ENCODE results near the gene PGAP6. TPM values are rescaled to one million over a fixed set of nuclear protein-coding genes. Genes with fewer than 3 reads are reported as not detected.

The PGAP6 gene
- total and polyA plus RNA-seq, 2 of the 4 experiments (the other 2 are of a cell fraction): 49.1 to 124 TPM

- Histone ChIP-seq H3K9me1 (ENCODE audit: insufficient read depth, low read length) (0 out of 2 replicates have a peak, but pooled peaks cover 4% of the 10 kb centered on the region), H3K79me1 (ENCODE audit: low read depth in 1 of 2, low read length in 2 of 2) (peaks cover 4 to 15% of the 10 kb centered on the region in 2 experiments), H2AK9ac (replicated peaks; ENCODE audit: low read depth, low read length, poor library complexity) (no peak overlapping the region), H3K4me2 (ENCODE audit: low read depth, low read length) (no peak overlapping the region), H4K91ac (ENCODE audit: insufficient read depth, low read depth, low read length) (no peak overlapping the region), H3K9me3 (ENCODE audit: control insufficient read depth, insufficient read depth, low read length) (no peaks in the 10 kb centered on the region), H4K8ac (ENCODE audit: low read depth in 2 of 2, low read length in 2 of 2) (no peak overlapping the region), H3K27ac (ENCODE audit: insufficient read depth, low read length) (no peak overlapping the region), H4K20me1 (ENCODE audit: insufficient read depth, low read length) (peaks cover 3% of the 10 kb centered on the region; the same call in 1 of the 2 replicates), H3K4me3 (ENCODE audit: insufficient read depth, low read depth, low read length) (no peak overlapping the region), H2AFZ (replicated peaks; ENCODE audit: low read length, poor library complexity) (no peak overlapping the region), H3K4me1 (ENCODE audit: control insufficient read depth, insufficient read depth, low read length) (peaks cover 4% of the 10 kb centered on the region), H2AK5ac (ENCODE audit: low read depth, low read length) (no peak overlapping the region), H2BK5ac (ENCODE audit: low read depth, low read length, poor library complexity, severe bottlenecking) (no peak overlapping the region), H4K5ac (ENCODE audit: low read depth, low read length) (no peak overlapping the region), H3K36me3 (ENCODE audit: control insufficient read depth, insufficient read depth, low read length) (peaks cover 5% of the 10 kb centered on the region), H3K9ac (ENCODE audit: low read depth, low read length) (no peak overlapping the region), H3K56ac (ENCODE audit: extremely low read depth, insufficient read depth, low read length) (no peak overlapping the region), H3K23ac (ENCODE audit: low read depth, low read length) (no peak overlapping the region), H3K27me3 (ENCODE audit: control insufficient read depth, insufficient read depth, low read length) (no peaks in the 10 kb centered on the region), H3K18ac (ENCODE audit: low read depth, low read length) (no peak overlapping the region), H2BK20ac (ENCODE audit: low read depth, low read length) (no peak overlapping the region), H2BK120ac (ENCODE audit: low read depth, low read length) (no peak overlapping the region), H3K14ac (replicated peaks; ENCODE audit: low read depth, low read length) (no peak overlapping the region), H2BK15ac (ENCODE audit: low read depth, low read length) (no peak overlapping the region), H3K4ac (ENCODE audit: low read depth, low read length) (no peak overlapping the region)
- intact Hi-C loops (cut with micrococcal nuclease): loop anchor here (5.0 kb wide), 1 partner anchor 122 kb away; the partner anchor contains the start of gene CAPN15
- dilution Hi-C loops (cut with HindIII; ENCODE audit: low sequenced_read_pairs, unreplicated experiment): no loop called here
- TF ChIP-seq USF2 (IDR thresholded peaks at IDR 0.05; ENCODE audit: low read depth, low read length): no peak
- no peak for TF ChIP-seq NFE2L2 (IDR thresholded peaks at IDR 0.05; ENCODE audit: low read depth, low read length)
- TF ChIP-seq MAZ (IDR thresholded peaks at IDR 0.05; ENCODE audit: borderline replicate concordance, low read depth, low read length): no peak
- no peak for TF ChIP-seq RCOR1 (IDR thresholded peaks at IDR 0.05; ENCODE audit: insufficient replicate concordance, low read length)
- BruUV-seq (replicated peaks): no TSS peak
- in situ Hi-C loops (cut with MboI; ENCODE audit: low sequenced_read_pairs): no loop called here
- DNase-seq (no peak), ATAC-seq (ENCODE audit: low read depth) (no peak)
- 60% methylated on average over 1 of the region's 12 CpGs; no CpG with 5 or more reads in 1 of the 2 experiments for WGBS, 2 experiments (ENCODE audit: extremely low coverage in 2 of 2, insufficient read length in 1 of 2)
- CTCF ChIA-PET: no interaction called here
- POLR2A ChIA-PET (ENCODE audit: unreplicated experiment): no interaction called here
Measured at GRCh38 chr16:404971-405486, 23.3 kb upstream of the PGAP6 start.
